Activated naive CD8-positive, alpha-beta T cell treated with anti-CD3 and anti-CD28 coated beads for 36 hours (primary cell): Measurements from ENCODE around the gene PRR5L. TPM values are rescaled to one million over a fixed set of nuclear protein-coding genes. Genes with fewer than 3 reads are reported as not detected.
A peak's percentile ranks its signal among the peaks of the same experiment; 100 is the strongest.

Experiments
- DNase-seq: peaks from one replicate; pipeline ENCODE4 v3.0.0; 2021
- H3K27ac Mint-ChIP-seq: one replicate; pipeline ENCODE4 v1.8.0; 2022; ENCODE audit warnings: mild to moderate bottlenecking, moderate library complexity, mixed read lengths
- H3K27me3 Mint-ChIP-seq: one replicate; pipeline ENCODE4 v1.8.0; 2022; ENCODE audit warnings: mild to moderate bottlenecking, mixed read lengths
- H3K36me3 Mint-ChIP-seq: one replicate; pipeline ENCODE4 v1.8.0; 2021; ENCODE audit warnings: mild to moderate bottlenecking, mixed read lengths
- H3K4me1 Mint-ChIP-seq: one replicate; pipeline ENCODE4 v1.8.0; 2021; ENCODE audit warnings: mixed read lengths
- H3K4me3 Mint-ChIP-seq: one replicate; pipeline ENCODE4 v1.8.0; 2022; ENCODE audit warnings: mild to moderate bottlenecking, moderate library complexity, mixed read lengths
- H3K9me3 Mint-ChIP-seq: one replicate; pipeline ENCODE4 v1.8.0; 2022; ENCODE audit warnings: mixed read lengths
- total RNA-seq, 2 experiments: library from RNA; stranded (reverse); gene quantifications; one replicate each; pipeline ENCODE4 v1.2.3, GENCODE V29; 2021

Gene PRR5L
- total RNA-seq, 2 experiments from 2014 or later = 6.0 to 6.9 TPM

GRCh38 chr11:36328966-36329673, 33.0 kb downstream of the PRR5L start:
- Mint-ChIP-seq H3K9me3 (peaks cover 2% of the 10 kb centered on the region), H3K27me3 (peaks cover 37% of the 10 kb centered on the region), H3K27ac (peak overlapping the region; percentile 31), H3K4me3 (no peak overlapping the region), H3K36me3 (no peaks in the 10 kb centered on the region), H3K4me1 (peaks cover 28% of the 10 kb centered on the region)
- no peak for DNase-seq

DNA sequence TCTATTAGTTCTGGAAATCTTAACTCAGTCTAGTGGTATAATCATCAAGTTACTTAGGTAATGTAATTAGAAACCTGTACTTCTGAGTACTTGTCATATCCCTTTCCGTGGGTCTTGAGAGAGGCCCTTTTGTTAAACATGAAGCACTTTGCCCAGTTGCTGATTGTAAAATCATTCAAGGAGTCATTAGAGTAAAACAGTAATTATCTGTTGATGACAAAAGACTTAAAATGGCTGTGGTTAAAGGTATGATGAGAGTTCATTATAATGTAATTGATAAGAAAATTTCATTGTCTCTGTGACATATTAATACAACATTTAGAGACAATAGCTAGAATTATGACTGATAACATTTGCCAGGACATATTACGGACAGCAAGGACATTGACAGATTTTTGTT, 34.3 kb downstream of the PRR5L start:
- Mint-ChIP-seq H3K9me3 (peaks cover 2% of the 10 kb centered on the region), H3K4me3 (no peak overlapping the region), H3K36me3 (no peaks in the 10 kb centered on the region), H3K27me3 (peaks cover 37% of the 10 kb centered on the region), H3K4me1 (peaks cover 28% of the 10 kb centered on the region), H3K27ac (no peak overlapping the region)
- no peak for DNase-seq

DNA sequence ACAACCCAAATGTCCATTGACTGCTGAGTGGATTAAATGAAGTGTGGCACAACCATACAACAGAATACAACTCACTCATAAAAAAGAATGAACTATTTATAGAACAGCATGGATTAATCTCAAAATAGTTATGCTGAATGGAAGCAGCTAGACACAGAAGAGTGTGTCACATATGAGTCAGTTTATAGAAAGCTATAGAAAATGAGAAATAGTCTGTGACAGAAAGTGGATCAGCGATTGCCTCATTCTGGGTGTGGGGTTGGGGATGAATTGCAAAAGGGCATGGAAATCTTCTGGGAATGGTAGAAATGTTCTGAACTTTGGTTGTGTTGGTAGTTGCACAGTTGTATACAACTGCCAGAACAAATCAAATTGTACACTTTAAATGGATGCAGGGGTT, 37.4 kb downstream of the PRR5L start:
- H3K9me3 Mint-ChIP-seq = peaks cover 2% of the 10 kb centered on the region
- peaks cover 13% of the 10 kb centered on the region for H3K4me1 Mint-ChIP-seq
- no peak overlapping the region for H3K27ac Mint-ChIP-seq
- no peak overlapping the region for H3K4me3 Mint-ChIP-seq
- peaks cover 27% of the 10 kb centered on the region for H3K27me3 Mint-ChIP-seq
- DNase-seq = no peak
- no peaks in the 10 kb centered on the region for H3K36me3 Mint-ChIP-seq

GRCh38 chr11:36333897-36334296, 37.8 kb downstream of the PRR5L start:
- H3K4me1 Mint-ChIP-seq = peaks cover 11% of the 10 kb centered on the region
- no peaks in the 10 kb centered on the region for H3K36me3 Mint-ChIP-seq
- peaks cover 2% of the 10 kb centered on the region for H3K9me3 Mint-ChIP-seq
- H3K4me3 Mint-ChIP-seq = no peak overlapping the region
- no peak overlapping the region for H3K27ac Mint-ChIP-seq
- peaks cover 27% of the 10 kb centered on the region for H3K27me3 Mint-ChIP-seq
- no peak for DNase-seq

- Mint-ChIP-seq H3K9me3 (no peaks in the 10 kb centered on the region), H3K4me1 (peaks cover 24% of the 10 kb centered on the region), H3K4me3 (no peak overlapping the region), H3K27me3 (peaks cover 55% of the 10 kb centered on the region), H3K36me3 (no peaks in the 10 kb centered on the region), H3K27ac (no peak overlapping the region)
- no peak for DNase-seq
These were observed 43.8 kb downstream of the PRR5L start for GRCh38 chr11:36339888-36340287.

- Mint-ChIP-seq H3K27ac (no peak overlapping the region), H3K27me3 (peaks cover 63% of the 10 kb centered on the region), H3K4me3 (no peak overlapping the region), H3K4me1 (peaks cover 28% of the 10 kb centered on the region), H3K36me3 (no peaks in the 10 kb centered on the region), H3K9me3 (no peaks in the 10 kb centered on the region)
- no peak for DNase-seq
These were observed 44.8 kb downstream of the PRR5L start for GRCh38 chr11:36340897-36341296.

DNA sequence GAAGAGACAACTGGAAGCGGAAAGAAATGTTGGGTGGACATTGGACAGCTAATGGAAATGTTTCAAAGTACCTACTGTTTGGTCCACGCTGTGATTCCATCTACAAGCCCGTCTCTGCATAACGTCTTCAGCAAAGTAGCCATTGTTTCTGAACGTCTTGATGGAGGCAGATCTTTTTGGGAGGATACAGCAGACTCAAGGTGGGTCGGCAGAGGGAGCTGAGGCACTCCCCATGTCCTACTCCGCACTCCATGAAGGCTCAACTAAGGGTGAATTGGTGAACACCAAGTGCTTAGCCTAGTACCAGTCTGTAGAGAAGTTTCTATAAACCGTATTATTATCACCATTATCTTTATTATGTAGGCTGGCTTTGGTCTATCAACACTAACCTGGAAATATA, 45.8 kb downstream of the PRR5L start:
- DNase-seq = no peak
- no peak overlapping the region for H3K27ac Mint-ChIP-seq
- H3K4me3 Mint-ChIP-seq = no peak overlapping the region
- no peaks in the 10 kb centered on the region for H3K36me3 Mint-ChIP-seq
- H3K4me1 Mint-ChIP-seq = peaks cover 30% of the 10 kb centered on the region
- H3K9me3 Mint-ChIP-seq = no peaks in the 10 kb centered on the region
- peaks cover 63% of the 10 kb centered on the region for H3K27me3 Mint-ChIP-seq

GRCh38 chr11:36342327-36342726, 46.2 kb downstream of the PRR5L start:
- DNase-seq = no peak
- Mint-ChIP-seq H3K9me3 (no peaks in the 10 kb centered on the region), H3K4me1 (peaks cover 34% of the 10 kb centered on the region), H3K36me3 (no peaks in the 10 kb centered on the region), H3K27me3 (peaks cover 63% of the 10 kb centered on the region), H3K4me3 (no peak overlapping the region), H3K27ac (no peak overlapping the region)

DNA sequence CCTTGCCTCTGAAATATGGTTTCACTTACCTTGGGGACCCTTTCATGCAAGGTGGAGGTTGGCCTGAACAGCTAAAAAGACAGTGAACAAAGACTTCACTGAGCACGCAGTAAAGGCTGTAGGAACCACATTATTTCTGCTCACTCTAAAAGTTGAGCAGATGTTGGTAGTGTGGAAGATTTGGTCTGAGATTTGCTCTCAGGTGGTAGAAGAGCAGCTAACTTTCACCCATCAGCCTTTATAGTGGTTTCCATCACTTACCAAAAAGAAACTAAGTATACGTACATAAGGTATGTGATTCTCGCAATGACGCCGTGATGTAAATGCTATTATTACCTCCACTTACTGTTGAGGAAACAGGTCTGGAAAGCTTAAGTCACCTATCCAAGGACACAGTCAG, 47.3 kb downstream of the PRR5L start:
- Mint-ChIP-seq H3K27ac (peak overlapping the region; percentile 76), H3K36me3 (no peaks in the 10 kb centered on the region), H3K27me3 (peaks cover 60% of the 10 kb centered on the region), H3K4me1 (peaks cover 37% of the 10 kb centered on the region), H3K9me3 (no peaks in the 10 kb centered on the region), H3K4me3 (no peak overlapping the region)
- no peak for DNase-seq

- no peak overlapping the region for H3K4me3 Mint-ChIP-seq
- H3K36me3 Mint-ChIP-seq = no peaks in the 10 kb centered on the region
- H3K27ac Mint-ChIP-seq = no peak overlapping the region
- peaks cover 41% of the 10 kb centered on the region for H3K4me1 Mint-ChIP-seq
- DNase-seq = no peak
- peaks cover 54% of the 10 kb centered on the region for H3K27me3 Mint-ChIP-seq
- H3K9me3 Mint-ChIP-seq = no peaks in the 10 kb centered on the region
These were observed 49.0 kb downstream of the PRR5L start for GRCh38 chr11:36345084-36345511.

GRCh38 chr11:36345535-36346141, 49.5 kb downstream of the PRR5L start:
- no peaks in the 10 kb centered on the region for H3K36me3 Mint-ChIP-seq
- H3K9me3 Mint-ChIP-seq = no peaks in the 10 kb centered on the region
- peaks cover 38% of the 10 kb centered on the region for H3K4me1 Mint-ChIP-seq
- no peak overlapping the region for H3K4me3 Mint-ChIP-seq
- peaks cover 51% of the 10 kb centered on the region for H3K27me3 Mint-ChIP-seq
- no peak for DNase-seq
- no peak overlapping the region for H3K27ac Mint-ChIP-seq

- Mint-ChIP-seq H3K36me3 (no peaks in the 10 kb centered on the region), H3K4me1 (peaks cover 39% of the 10 kb centered on the region), H3K9me3 (no peaks in the 10 kb centered on the region), H3K27me3 (peaks cover 42% of the 10 kb centered on the region), H3K27ac (peak overlapping the region; percentile 30), H3K4me3 (no peak overlapping the region)
- no peak for DNase-seq
These were observed 50.7 kb downstream of the PRR5L start for GRCh38 chr11:36346562-36347383.

DNA sequence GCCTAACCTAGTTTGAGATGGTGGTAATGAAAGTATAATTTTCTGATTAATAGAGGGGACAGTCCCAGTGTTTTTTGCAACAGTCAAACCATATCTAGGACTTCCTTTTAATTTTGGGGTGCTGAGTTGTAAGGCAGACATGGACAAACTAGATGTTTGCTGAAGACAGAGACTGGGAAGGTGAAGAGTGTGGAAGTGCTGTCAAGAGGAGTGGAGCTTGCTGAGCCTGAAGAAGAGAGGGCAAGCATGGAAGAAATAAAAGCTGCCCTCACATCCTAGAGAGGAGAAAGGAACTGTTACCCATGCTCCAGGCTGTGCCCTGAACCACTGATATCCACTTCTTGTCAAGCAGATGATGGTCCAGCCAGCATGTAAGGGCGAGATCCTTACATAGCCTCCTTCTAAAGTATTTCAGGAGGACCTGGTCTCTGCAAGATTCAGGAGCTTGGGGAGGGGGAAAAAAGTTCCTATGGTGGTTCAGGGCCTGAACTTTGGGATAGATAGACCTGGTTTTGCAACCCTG, 51.4 kb downstream of the PRR5L start:
- no peak for DNase-seq
- Mint-ChIP-seq H3K27me3 (peaks cover 42% of the 10 kb centered on the region), H3K27ac (peak overlapping the region; percentile 30), H3K9me3 (no peaks in the 10 kb centered on the region), H3K4me1 (peaks cover 43% of the 10 kb centered on the region), H3K36me3 (no peaks in the 10 kb centered on the region), H3K4me3 (no peak overlapping the region)

DNA sequence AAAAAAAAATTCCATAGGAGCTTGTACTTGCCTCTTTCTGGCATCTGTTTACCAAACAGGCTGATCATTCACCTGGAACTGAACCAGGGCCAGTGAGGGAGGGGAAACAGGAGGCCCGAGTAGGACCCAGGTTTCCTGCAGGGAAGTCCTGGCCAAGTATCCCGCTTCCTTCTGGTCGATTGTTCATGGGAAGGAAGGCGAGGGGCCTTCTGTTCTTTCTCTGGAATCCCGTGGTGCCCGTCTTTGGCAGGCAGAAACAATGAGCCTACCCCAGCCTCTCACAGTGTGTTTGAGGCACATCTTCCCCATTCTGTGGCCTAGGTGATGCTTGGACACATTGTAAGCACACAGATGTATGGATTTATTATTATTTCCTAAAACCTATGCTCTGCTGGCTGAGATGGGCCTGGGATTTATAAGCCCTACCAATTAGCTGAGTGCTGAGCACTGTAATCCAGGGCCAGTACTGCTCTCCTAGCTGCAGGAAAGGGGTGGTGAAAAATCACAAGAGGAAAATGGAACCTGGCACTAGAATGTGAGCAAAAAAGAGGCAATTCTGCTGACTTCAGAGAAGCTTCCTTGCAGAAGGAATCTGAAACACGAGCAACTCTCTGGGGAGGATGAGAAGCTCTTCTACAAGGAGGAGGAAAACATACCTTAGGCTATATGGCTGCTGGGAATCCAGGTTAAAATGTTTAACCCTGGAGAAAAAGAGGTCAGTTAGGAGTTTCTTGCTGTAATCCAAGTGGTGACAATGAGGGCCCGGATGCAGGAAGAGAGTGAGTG, 53.5 kb downstream of the PRR5L start:
- DNase-seq = no peak
- peaks cover 47% of the 10 kb centered on the region for H3K4me1 Mint-ChIP-seq
- H3K4me3 Mint-ChIP-seq = no peak overlapping the region
- no peak overlapping the region for H3K27ac Mint-ChIP-seq
- no peaks in the 10 kb centered on the region for H3K36me3 Mint-ChIP-seq
- H3K9me3 Mint-ChIP-seq = peaks cover under 1% of the 10 kb centered on the region
- H3K27me3 Mint-ChIP-seq = peaks cover 45% of the 10 kb centered on the region
